HG03025 (cell line): ENCODE results near the gene GRM4.

ENCODE experiments used
- ATAC-seq: cut with Tn5 transposase; IDR thresholded peaks from one replicate; pipeline ENCODE4 v1.9.1; 2021; ENCODE audit warnings: mild to moderate bottlenecking, moderate library complexity; ENCODE audit not compliant: unreplicated experiment, low FRiP score

Gene GRM4

DNA sequence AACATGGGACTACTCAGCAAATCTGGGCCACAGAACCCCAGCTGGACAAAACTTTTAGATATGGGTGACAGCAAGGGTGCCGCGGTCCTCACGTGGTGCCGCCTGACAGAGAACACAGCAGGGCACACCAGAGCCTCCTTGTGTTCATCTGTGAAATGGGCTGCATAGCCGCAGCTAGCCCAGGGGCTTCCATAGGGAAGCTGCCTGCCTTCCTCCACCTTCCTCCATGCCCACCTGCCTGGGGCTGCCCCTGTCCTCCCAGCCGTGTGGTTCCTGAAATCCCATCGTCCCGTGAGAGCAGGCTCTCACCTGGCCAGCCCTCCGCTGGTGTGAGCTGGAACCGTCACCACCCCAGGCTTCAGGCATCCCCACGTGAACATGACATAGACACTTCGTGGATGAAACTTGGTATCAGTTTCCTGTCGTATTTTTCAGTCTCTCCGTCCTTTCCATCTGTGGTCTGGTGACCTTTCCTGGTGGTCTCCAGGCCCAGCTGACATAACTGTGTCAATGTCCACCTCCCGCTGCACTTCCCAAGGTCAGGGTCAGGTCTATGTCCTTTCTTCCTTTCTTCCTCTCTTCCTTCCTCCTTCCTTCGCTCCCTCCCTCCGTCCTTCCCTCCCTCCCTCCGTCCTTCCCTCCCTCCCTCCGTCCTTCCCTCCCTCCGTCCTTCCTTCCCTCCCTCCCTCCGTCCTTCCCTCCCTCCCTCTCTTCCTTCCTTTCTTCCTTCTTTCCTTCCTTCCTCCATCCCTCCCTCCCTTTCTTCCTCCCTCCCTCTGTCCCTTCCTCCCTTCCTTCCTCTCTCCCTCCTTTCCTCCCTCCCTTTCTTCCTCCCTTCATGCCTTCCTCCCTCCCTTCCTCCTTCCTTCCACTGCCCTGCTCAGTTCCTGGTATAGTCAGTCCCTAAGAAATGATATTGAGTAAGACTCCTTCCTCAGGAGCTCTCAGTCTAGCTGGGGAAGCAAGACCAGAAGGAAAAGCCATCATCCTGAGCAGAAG, 78.8 kb downstream of the GRM4 start:
- ATAC-seq, result no peak

- no peak for ATAC-seq
Observed at GRCh38 chr6:34066218-34066571, 79.7 kb downstream of the GRM4 start.

- no peak for ATAC-seq
Observed at GRCh38 chr6:34065466-34066217, 80.2 kb downstream of the GRM4 start.

GRCh38 chr6:34064675-34065074, 81.2 kb downstream of the GRM4 start:
- ATAC-seq, result no peak

DNA sequence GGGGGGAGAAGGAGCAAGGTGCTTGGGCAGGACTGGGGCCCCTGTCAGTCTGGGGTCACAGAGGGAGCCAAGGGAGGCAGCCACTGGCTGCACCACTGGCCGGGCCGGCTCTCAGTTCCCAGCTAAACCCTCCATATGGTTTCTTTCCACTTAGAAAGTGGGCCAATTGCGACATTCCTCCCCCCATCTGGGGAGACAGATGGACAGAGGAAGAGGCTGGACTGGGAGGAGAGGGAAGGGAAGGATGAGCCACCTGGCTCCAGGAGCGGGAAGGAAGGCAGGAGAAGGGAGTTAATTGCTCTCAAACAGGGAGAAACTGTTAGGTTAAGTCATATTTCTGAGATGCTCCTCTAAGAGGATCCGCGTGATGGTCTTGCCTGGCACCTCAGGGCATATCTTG, 82.2 kb downstream of the GRM4 start:
- no peak for ATAC-seq

DNA sequence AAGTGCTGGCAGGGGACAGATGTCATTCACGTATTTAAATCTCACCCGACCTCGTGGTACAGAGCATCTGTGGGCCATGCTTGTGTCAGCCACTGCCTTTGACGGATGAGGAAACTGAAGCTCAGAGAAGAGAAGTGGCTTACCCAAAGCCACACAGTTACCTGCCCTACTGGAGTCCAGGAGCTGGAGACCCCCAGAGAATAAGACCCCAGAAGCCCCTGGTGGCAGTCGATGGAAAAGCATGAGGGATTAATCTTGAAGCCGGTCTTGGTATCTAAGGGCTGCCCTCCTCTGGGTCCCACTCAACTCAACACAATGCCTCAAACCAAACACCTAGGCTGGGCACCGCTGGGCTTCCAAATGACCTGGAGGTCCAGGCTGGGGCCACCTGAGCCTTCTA, 83.1 kb downstream of the GRM4 start:
- no peak for ATAC-seq

GRCh38 chr6:34062156-34062555, 83.7 kb downstream of the GRM4 start:
- ATAC-seq, result no peak

GRCh38 chr6:34061348-34061747, 84.5 kb downstream of the GRM4 start:
- ATAC-seq, result no peak

DNA sequence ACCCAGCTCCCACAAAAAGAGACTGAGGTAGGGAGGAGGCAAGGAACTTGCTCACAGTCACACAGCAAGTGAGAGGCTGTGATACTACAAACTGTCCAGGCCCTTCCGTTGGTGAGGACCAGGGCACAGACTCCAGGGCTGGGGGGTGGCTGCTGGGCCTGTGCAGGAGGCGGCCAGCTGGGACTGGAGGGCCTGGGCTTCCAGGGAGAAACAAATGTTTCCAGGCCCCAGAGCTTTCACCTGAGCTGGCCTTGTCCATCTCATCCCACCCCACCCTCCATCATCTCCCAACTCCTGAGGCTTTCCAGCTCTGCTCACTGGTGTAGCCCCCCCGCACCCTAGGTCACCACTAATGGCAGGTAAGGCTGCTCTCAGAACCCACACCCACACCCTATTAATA, 86.0 kb downstream of the GRM4 start:
- no peak for ATAC-seq

DNA sequence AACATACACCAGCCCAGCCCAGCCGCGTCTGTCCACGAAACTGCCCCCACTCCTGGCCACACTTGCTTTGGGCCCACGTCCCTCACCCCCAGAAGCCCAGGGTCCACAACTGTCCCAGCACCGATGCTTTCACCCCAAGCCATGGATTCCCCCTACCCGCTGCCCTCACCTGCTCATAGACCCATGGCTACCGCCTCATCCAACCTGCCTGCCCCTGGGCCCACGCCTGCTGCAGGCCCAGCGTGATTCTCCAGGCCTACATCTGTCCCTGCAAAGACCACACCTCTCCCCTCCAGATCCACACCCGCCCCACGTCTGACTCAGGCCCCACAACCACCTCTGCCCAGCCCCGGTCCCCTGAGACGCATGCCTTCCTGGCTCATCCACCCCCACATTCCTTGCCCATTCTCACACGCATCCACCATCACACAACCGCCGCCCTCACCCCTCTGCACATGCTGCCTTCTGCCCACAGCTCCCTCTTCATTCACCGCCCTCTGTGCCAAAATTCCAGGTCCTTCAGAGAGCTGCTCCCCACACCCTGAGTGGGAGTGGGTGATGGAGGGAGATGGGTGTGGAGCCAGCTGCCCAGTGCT, 86.7 kb downstream of the GRM4 start:
- ATAC-seq, result no peak

GRCh38 chr6:34057790-34058189, 88.1 kb downstream of the GRM4 start:
- ATAC-seq, result no peak

DNA sequence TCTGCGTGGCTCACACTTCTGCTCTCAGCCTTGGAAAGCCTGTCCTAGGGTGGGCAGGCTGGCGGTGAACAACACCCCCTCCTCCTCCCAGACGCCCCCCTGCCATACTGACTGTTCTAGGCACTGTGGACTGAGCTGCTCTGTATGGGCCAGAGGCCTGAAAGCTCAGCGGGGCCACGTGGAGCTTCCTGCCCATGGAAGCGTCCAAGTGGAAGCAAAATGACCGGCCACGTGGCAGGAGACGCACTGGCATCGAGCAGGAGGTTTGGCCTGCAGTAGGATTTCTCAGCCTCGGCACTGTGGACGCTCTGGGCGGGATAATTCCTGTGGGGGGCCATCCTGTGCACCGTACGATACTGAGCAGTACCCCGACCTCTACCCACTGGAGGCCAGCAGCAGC, 88.7 kb downstream of the GRM4 start:
- no peak for ATAC-seq

- ATAC-seq, result no peak
Observed at GRCh38 chr6:34056305-34057108, 89.4 kb downstream of the GRM4 start.

- no peak for ATAC-seq
Observed at GRCh38 chr6:34055223-34055933, 90.5 kb downstream of the GRM4 start.

DNA sequence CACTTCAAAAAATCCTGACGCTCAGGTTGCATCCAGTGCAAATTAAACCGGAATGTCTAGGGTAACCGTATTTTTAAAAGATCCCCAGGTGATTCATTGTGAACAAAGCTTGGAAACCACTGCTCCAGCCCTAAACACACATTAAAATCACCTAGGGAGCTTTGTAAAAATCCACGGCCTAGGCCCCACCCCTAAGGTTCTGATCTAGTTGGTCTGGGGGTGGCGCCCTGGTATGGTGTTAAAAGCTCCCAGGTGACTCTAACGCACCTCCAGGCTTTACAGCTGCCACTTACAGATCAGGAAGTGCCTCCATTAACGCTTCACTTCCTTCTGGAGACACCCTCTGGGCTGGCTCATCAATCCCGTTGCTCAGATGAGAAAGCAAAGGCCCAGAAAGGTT, 92.2 kb downstream of the GRM4 start:
- ATAC-seq, result no peak

GRCh38 chr6:34052918-34053608, 92.8 kb downstream of the GRM4 start:
- no peak for ATAC-seq

DNA sequence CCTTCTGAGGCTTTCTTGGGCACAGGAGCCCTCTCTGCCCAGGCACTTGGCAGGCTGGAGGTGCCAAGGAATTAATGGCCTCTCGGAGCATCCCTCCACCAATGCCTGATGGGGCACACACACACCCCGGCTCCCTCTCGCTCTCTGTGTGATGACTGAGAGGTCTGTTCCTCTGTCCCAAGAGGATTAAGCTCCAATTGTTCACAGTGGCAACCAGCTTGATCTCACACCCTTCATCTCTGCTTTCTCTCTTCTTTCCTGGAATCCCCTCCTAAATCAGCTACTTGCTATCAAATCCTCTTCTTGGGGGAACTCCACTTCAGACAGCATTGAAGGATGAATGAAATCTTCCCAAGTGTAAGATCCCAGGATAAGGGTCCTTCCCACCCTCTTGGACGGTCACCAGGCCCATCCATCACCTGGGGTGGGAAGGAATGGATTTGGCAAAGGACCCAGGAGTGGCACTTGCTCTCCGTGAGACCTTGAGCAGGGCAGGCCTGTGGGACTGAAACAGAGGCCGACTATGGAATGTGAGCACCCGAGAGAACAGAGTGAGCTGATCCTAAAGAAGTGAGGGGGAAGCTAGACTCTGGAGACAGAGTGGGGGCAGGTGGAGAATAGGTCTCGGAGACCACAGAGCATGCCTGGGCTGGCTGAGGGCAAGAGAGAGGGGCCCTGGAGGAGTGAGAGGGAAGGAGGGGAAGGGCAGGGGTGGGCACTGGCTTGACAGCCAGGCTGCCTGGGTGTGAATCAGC, 93.6 kb downstream of the GRM4 start:
- ATAC-seq, result no peak

DNA sequence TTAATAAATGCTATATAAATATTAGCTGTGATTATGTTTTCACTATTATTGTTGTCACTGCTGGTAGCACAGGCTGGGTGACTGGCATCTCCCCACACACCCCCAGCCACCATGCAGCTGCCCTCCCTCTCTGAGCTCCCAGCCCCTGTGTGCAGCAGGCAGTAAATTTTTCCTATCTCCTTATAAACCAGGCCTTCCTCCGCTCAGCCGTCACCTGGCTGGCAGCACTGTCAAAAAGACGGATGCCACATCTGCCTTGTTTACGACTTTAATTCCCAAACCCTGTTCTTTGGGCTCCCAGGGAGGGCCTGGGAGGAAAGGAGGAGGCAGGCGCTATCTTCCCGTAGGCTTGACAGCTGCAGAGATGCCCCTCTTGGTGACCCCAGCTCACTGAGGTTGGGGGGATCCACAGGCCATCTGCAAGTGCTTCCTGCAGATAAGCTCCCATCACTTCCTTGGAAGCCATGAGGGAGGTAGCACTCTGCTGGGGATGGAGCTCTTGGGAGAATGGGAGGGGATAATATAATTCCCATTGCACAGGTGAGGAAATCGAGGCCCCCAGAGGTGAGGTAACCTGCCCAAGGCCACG, 94.5 kb downstream of the GRM4 start:
- ATAC-seq, result no peak
